Activated naive CD8-positive, alpha-beta T cell treated with anti-CD3 and anti-CD28 coated beads, Interleukin-2, amount 50 U/mL, for 24 hours (primary cell): ENCODE measurements around the gene MFN2.

Source experiments
- ATAC-seq: fragments of 150-1000 bp; cut with Tn5 transposase; one replicate; pipeline ENCODE4 v1.10.0; 2021
- DNase-seq: peaks from one replicate; pipeline ENCODE4 v3.0.0; 2021
- H3K27ac Mint-ChIP-seq: one replicate; pipeline ENCODE4 v1.8.0; 2021; ENCODE audit warnings: mild to moderate bottlenecking, mixed read lengths
- H3K27me3 Mint-ChIP-seq: one replicate; pipeline ENCODE4 v1.8.0; 2021; ENCODE audit warnings: mixed read lengths
- H3K36me3 Mint-ChIP-seq: one replicate; pipeline ENCODE4 v1.8.0; 2021; ENCODE audit warnings: low read depth, mixed read lengths
- H3K4me1 Mint-ChIP-seq: one replicate; pipeline ENCODE4 v1.8.0; 2021; ENCODE audit warnings: mixed read lengths
- H3K4me3 Mint-ChIP-seq: one replicate; pipeline ENCODE4 v1.8.0; 2021; ENCODE audit warnings: mild to moderate bottlenecking, moderate library complexity, mixed read lengths
- H3K9me3 Mint-ChIP-seq: one replicate; pipeline ENCODE4 v1.8.0; 2021; ENCODE audit warnings: mixed read lengths

MFN2 gene

GRCh38 chr1:11979028-11979850 lies 1.0 kb upstream of the MFN2 start:
- DNase-seq (peak; percentile 6), ATAC-seq (no peak)
- H3K4me3 Mint-ChIP-seq = peak overlapping the region; percentile 96
- peaks cover 20% of the 10 kb centered on the region for H3K36me3 Mint-ChIP-seq
- H3K27me3 Mint-ChIP-seq = no peaks in the 10 kb centered on the region
- H3K9me3 Mint-ChIP-seq = no peaks in the 10 kb centered on the region
- peaks cover 34% of the 10 kb centered on the region for H3K4me1 Mint-ChIP-seq
- peak overlapping the region; percentile 93 for H3K27ac Mint-ChIP-seq

- ATAC-seq (no peak), DNase-seq (no peak)
- Mint-ChIP-seq H3K27ac (peak overlapping the region; percentile 93), H3K4me3 (peak overlapping the region; percentile 96), H3K9me3 (no peaks in the 10 kb centered on the region), H3K36me3 (peaks cover 21% of the 10 kb centered on the region), H3K4me1 (peaks cover 33% of the 10 kb centered on the region), H3K27me3 (no peaks in the 10 kb centered on the region)
Observed at GRCh38 chr1:11980676-11980972, 380 bp downstream of the MFN2 start.

- no peak for DNase-seq
- H3K4me1 Mint-ChIP-seq = peaks cover 37% of the 10 kb centered on the region
- peaks cover 27% of the 10 kb centered on the region for H3K36me3 Mint-ChIP-seq
- H3K27me3 Mint-ChIP-seq = no peaks in the 10 kb centered on the region
- peak overlapping the region; percentile 93 for H3K27ac Mint-ChIP-seq
- ATAC-seq = no peak
- no peaks in the 10 kb centered on the region for H3K9me3 Mint-ChIP-seq
- H3K4me3 Mint-ChIP-seq = peak overlapping the region; percentile 96
Observed at GRCh38 chr1:11981378-11982009, 1.2 kb downstream of the MFN2 start.

GRCh38 chr1:11982010-11982392 lies 1.8 kb downstream of the MFN2 start:
- peaks cover 27% of the 10 kb centered on the region for H3K36me3 Mint-ChIP-seq
- H3K4me1 Mint-ChIP-seq = peaks cover 37% of the 10 kb centered on the region
- peak overlapping the region; percentile 96 for H3K4me3 Mint-ChIP-seq
- no peak for DNase-seq
- ATAC-seq = no peak
- H3K9me3 Mint-ChIP-seq = no peaks in the 10 kb centered on the region
- peak overlapping the region; percentile 93 for H3K27ac Mint-ChIP-seq
- H3K27me3 Mint-ChIP-seq = no peaks in the 10 kb centered on the region

GRCh38 chr1:11984121-11984520 lies 3.9 kb downstream of the MFN2 start:
- Mint-ChIP-seq H3K9me3 (no peaks in the 10 kb centered on the region), H3K4me1 (peaks cover 40% of the 10 kb centered on the region), H3K4me3 (no peak overlapping the region), H3K36me3 (peaks cover 33% of the 10 kb centered on the region), H3K27me3 (no peaks in the 10 kb centered on the region), H3K27ac (no peak overlapping the region)
- DNase-seq = no peak
- ATAC-seq = no peak

- ATAC-seq (no peak), DNase-seq (no peak)
- no peaks in the 10 kb centered on the region for H3K9me3 Mint-ChIP-seq
- no peaks in the 10 kb centered on the region for H3K27me3 Mint-ChIP-seq
- H3K27ac Mint-ChIP-seq = no peak overlapping the region
- H3K36me3 Mint-ChIP-seq = peaks cover 36% of the 10 kb centered on the region
- peaks cover 42% of the 10 kb centered on the region for H3K4me1 Mint-ChIP-seq
- no peak overlapping the region for H3K4me3 Mint-ChIP-seq
Observed at GRCh38 chr1:11984576-11984975, 4.3 kb downstream of the MFN2 start.

GRCh38 chr1:11985171-11985570 lies 4.9 kb downstream of the MFN2 start:
- peaks cover 36% of the 10 kb centered on the region for H3K36me3 Mint-ChIP-seq
- no peak overlapping the region for H3K4me3 Mint-ChIP-seq
- no peaks in the 10 kb centered on the region for H3K9me3 Mint-ChIP-seq
- no peaks in the 10 kb centered on the region for H3K27me3 Mint-ChIP-seq
- DNase-seq (no peak), ATAC-seq (no peak)
- H3K27ac Mint-ChIP-seq = no peak overlapping the region
- peaks cover 43% of the 10 kb centered on the region for H3K4me1 Mint-ChIP-seq

- peaks cover 41% of the 10 kb centered on the region for H3K4me1 Mint-ChIP-seq
- ATAC-seq (no peak), DNase-seq (no peak)
- H3K9me3 Mint-ChIP-seq = no peaks in the 10 kb centered on the region
- no peaks in the 10 kb centered on the region for H3K27me3 Mint-ChIP-seq
- H3K36me3 Mint-ChIP-seq = peaks cover 41% of the 10 kb centered on the region
- no peak overlapping the region for H3K27ac Mint-ChIP-seq
- no peak overlapping the region for H3K4me3 Mint-ChIP-seq
Observed at GRCh38 chr1:11985851-11986250, 5.6 kb downstream of the MFN2 start.

- no peak overlapping the region for H3K4me3 Mint-ChIP-seq
- no peak overlapping the region for H3K27ac Mint-ChIP-seq
- peaks cover 40% of the 10 kb centered on the region for H3K36me3 Mint-ChIP-seq
Observed at GRCh38 chr1:11989669-11990068, 9.4 kb downstream of the MFN2 start.

GRCh38 chr1:11990303-11991032 lies 10.2 kb downstream of the MFN2 start:
- ATAC-seq (no peak), DNase-seq (no peak)
- Mint-ChIP-seq H3K4me3 (no peak overlapping the region), H3K4me1 (peaks cover 16% of the 10 kb centered on the region), H3K27me3 (no peaks in the 10 kb centered on the region), H3K27ac (no peak overlapping the region), H3K36me3 (peaks cover 41% of the 10 kb centered on the region), H3K9me3 (no peaks in the 10 kb centered on the region)

More at GRCh38 chr1:11989669-11990068, 9.4 kb downstream of the MFN2 start:
- DNase-seq = no peak
- Mint-ChIP-seq H3K9me3 (no peaks in the 10 kb centered on the region), H3K27me3 (no peaks in the 10 kb centered on the region), H3K4me1 (peaks cover 16% of the 10 kb centered on the region)
- ATAC-seq = no peak

GRCh38 chr1:11991969-11992676 lies 11.9 kb downstream of the MFN2 start:
- no peak for ATAC-seq
- H3K27ac Mint-ChIP-seq = no peak overlapping the region
- peaks cover 12% of the 10 kb centered on the region for H3K4me1 Mint-ChIP-seq
- H3K9me3 Mint-ChIP-seq = no peaks in the 10 kb centered on the region
- peaks cover 43% of the 10 kb centered on the region for H3K36me3 Mint-ChIP-seq
- no peak for DNase-seq
- H3K27me3 Mint-ChIP-seq = no peaks in the 10 kb centered on the region
- no peak overlapping the region for H3K4me3 Mint-ChIP-seq

- ATAC-seq (no peak), DNase-seq (no peak)
- no peak overlapping the region for H3K4me3 Mint-ChIP-seq
- no peaks in the 10 kb centered on the region for H3K27me3 Mint-ChIP-seq
- H3K36me3 Mint-ChIP-seq = peaks cover 44% of the 10 kb centered on the region
- no peaks in the 10 kb centered on the region for H3K9me3 Mint-ChIP-seq
- H3K4me1 Mint-ChIP-seq = no peaks in the 10 kb centered on the region
- H3K27ac Mint-ChIP-seq = no peak overlapping the region
Observed at GRCh38 chr1:11997081-11997850, 17.0 kb downstream of the MFN2 start.

- H3K27ac Mint-ChIP-seq = no peak overlapping the region
- no peak overlapping the region for H3K4me3 Mint-ChIP-seq
- H3K4me1 Mint-ChIP-seq = no peaks in the 10 kb centered on the region
- ATAC-seq (no peak), DNase-seq (no peak)
- no peaks in the 10 kb centered on the region for H3K9me3 Mint-ChIP-seq
- peaks cover 54% of the 10 kb centered on the region for H3K36me3 Mint-ChIP-seq
- H3K27me3 Mint-ChIP-seq = no peaks in the 10 kb centered on the region
Observed at GRCh38 chr1:11998636-11999035, 18.4 kb downstream of the MFN2 start.

- no peak for ATAC-seq
- H3K27me3 Mint-ChIP-seq = no peaks in the 10 kb centered on the region
- no peaks in the 10 kb centered on the region for H3K9me3 Mint-ChIP-seq
- no peak overlapping the region for H3K27ac Mint-ChIP-seq
- H3K4me1 Mint-ChIP-seq = no peaks in the 10 kb centered on the region
- DNase-seq = no peak
- no peak overlapping the region for H3K4me3 Mint-ChIP-seq
- H3K36me3 Mint-ChIP-seq = peaks cover 55% of the 10 kb centered on the region
Observed at GRCh38 chr1:11999236-11999635, 19.0 kb downstream of the MFN2 start.
